SKM-1 treated with dmso at 0.1 percent for 144 hours (cell line): Measurements from ENCODE around the gene TRPT1.

ENCODE experiments used
- DNase-seq: peaks from one replicate; lab custom pipeline; 2025; ENCODE audit not compliant: unreplicated experiment; lab: John Stamatoyannopoulos, UW

Gene TRPT1

GRCh38 chr11:64210301-64211020, 15.5 kb downstream of the TRPT1 start:
- no peak for DNase-seq

GRCh38 chr11:64209563-64209843, 16.5 kb downstream of the TRPT1 start:
- no peak for DNase-seq

GRCh38 chr11:64208796-64209562, 17.0 kb downstream of the TRPT1 start:
- DNase-seq: no peak

- DNase-seq: no peak
These were observed 17.7 kb downstream of the TRPT1 start for GRCh38 chr11:64208086-64208795.

GRCh38 chr11:64207256-64208085, 18.5 kb downstream of the TRPT1 start:
- DNase-seq: peak; percentile 84

DNA sequence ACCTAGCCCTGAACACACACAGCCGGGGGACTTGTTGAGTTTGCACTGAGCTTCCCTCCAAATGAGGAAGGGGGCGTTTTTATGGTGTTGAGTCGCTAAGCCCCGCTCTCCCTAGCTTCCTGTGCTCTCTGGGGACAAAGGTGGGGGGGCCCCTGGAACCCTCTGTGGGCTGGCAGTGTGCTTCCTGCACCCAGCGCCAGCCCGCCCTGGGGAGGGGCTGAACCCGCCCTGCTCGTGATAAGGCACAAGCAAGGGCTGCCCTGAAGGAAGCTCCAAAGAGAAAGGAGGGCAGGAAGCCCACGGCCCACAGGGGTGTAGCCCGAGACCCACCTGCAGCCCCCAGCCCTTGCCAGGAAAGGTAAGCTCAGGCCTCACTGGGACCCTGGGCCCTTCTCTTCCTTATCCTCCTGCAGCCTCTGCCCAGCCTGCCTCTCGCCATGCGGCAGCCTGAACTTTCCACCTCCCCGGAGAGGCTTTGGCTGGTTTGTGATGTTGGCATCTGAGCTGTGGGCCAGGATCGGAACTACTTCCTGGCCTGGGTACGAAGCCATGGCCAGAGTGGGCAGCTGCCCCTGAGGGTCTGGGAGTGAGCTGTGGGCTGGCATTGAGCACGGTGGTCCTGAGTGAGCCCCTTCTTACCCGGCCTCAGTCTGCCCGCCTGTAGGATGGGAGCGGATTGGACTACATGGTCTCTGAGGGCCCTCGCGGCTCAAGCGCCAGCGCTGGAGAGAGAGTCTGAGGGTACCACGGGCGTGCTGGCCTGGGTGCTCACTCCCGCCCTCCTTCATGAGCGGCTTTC, 19.3 kb downstream of the TRPT1 start, which contains the start of gene FERMT3:
TSS of gene FERMT3 (plus strand) at position 265 of the 799 bp plus-strand sequence. CDS start 644 bp downstream, outside the sequence.
- DNase-seq: peak; percentile 72

DNA sequence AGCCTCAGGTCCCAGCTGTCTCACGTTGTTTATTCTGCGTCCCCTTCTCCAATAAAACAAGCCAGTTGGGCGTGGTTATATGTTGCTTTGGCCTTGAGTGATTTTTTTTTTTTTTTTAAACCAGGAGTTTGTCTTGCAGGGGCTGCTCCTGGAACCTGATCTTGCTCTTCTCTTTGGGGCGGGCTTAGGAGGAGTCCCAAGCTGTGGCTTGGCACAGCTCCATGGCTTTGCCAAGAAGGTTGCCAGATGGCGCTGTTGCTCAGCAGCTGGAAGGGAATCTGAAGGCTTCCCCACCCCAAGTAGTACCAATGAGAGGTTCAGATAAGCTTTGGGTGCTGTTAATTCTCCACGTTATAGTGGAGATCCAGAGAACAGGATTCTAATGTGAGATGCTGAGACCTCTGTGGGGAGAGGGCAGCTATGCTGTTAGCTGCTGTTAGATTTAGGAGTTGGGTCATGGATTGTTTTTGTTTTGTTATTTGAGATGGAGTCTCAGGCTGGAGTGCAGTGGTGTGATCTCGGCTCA, 21.5 kb downstream of the TRPT1 start:
- DNase-seq: peak; percentile 43

DNA sequence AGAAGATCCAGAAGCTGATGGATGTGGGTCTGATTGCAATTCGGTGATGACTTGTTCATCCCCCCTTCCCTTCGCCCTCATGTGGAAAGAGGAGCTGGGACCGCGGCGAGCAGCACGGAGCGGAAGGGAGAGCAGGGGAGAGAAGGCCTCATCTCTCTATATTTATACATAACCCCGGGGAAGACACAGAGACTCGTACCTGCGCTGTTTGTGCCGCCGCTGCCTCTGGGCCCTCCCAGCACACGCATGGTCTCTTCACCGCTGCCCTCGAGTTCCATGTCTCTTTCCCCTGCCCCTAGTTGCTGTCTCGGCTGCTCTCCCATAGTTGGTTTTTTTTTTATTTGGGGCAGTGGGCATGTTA, 21.9 kb downstream of the TRPT1 start:
- DNase-seq: no peak

DNA sequence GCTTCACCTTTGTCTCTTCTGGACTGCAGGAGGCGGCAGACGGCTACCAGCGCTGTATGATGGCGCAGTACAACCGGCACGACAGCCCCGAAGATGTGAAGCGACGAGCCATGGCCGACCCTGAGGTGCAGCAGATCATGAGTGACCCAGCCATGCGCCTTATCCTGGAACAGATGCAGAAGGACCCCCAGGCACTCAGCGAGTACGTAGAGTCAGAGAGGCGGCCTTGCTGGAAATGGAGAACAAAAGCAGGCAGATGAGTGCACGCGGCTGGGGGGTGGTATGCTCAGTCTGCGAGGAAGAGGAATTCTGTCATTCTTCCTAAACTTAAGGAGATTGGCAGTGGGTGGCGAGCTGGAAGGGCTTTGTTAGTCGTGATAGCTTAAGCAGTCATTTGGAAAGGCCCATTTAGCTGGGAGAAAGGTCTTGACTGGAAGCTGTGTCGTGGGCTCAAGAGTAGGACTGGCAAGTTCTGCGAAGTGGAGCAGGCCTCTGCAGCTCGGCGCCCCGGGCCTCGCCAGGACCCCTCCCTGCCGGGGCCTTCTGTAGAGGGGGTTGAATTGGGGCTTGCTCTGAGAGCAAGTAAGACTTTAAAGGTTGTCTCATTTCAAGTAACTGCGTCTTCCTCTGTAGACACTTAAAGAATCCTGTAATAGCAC, 22.4 kb downstream of the TRPT1 start:
- DNase-seq: no peak

DNA sequence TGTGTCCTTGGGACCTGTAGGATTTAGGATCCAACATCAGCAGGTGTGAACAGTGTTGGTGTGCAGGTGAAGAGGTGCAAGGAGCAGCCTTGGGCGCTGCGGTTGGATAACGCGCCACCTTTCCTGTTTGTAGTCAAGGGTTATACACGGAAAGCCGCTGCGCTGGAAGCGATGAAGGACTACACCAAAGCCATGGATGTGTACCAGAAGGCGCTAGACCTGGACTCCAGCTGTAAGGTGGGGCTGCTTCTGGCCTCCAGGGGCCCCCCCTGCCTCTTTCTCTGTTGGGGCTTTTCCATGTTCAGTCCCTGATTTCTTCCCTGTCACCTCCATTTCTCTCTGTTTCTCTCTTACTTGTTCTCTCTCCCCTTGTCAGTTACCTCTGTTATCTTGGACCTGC, 23.0 kb downstream of the TRPT1 start:
- no peak for DNase-seq

DNA sequence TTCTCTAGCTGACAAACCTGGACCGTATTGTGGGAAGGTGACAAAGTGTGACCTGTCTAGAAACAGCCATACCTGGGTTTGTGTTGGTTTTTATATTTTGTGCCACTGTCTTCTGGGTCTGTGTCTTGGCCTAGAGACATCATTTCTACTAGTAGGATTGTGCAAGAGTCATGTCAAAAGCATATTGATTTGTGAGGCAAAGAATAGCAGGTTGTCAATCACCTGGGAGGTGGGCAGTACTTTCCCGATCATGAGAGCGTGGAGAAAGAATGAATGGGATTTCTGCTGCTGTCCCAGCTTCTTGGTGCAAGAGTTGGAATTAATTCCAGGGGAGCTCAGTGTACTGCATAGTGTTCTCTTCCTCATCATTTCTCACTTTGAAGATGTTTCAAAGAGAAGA, 24.4 kb downstream of the TRPT1 start:
- no peak for DNase-seq

- no peak for DNase-seq
These were observed 27.5 kb downstream of the TRPT1 start for GRCh38 chr11:64198511-64198910.

DNA sequence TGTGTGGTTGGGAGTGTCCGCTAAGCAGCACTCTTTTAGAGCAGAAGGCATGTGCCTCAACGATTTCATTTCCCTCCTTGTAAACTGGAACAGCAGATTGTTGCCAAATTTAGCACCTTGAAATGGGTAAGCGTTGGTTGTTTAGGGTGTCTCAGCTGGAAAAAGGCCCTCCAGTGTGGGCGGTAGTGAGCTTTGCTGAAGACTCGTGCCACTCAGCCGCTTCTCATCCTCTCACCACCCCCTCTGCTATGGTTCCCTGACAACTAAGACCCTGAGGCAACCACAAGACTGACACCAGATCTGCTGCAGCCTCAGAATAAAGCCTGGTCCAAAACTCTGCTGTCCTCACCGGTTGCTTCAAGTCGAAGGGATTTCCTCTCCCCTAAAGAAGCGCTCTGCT, 29.4 kb downstream of the TRPT1 start:
- no peak for DNase-seq

GRCh38 chr11:64192434-64192833, 33.6 kb downstream of the TRPT1 start:
- DNase-seq: no peak

DNA sequence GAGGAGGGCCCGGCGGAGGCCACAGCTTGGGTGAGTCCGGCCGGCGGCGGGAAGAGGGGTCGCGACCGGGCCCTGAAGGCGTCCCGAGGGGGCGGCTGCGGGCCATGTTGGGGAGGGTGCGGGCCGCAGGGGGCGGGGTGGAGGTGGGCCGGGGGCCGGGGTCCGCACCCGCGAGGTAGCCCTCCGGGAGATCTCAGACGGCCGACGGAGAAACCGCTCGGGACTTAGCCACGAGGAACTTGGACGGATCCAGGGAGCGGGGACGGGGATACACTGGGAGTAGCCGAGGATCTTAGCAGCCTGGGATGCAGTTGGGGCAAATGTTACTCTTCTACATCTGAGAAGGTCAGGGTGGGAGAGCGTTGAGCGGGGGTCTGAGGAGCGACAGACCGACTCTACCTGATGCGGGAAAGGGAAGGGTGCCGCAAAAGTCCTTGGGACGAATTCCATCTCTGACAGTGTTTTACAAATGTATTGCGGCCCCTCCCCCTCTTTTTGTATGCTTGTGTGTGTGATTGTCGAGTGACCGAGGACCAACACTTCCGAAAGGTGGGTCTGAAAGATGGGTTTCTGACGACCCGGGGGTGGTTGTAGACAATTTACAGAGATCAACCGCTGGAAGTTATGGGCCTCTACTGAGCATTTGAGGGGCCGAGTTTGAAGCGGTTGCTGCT, 39.4 kb downstream of the TRPT1 start:
- no peak for DNase-seq

GRCh38 chr11:64185693-64186491, 40.1 kb downstream of the TRPT1 start, which contains the start of gene STIP1:
Gene STIP1, plus strand, starts transcription at chr11:64186171. Its CDS starts 91 bp downstream, at chr11:64186262.
- DNase-seq: peak; percentile 100

DNA sequence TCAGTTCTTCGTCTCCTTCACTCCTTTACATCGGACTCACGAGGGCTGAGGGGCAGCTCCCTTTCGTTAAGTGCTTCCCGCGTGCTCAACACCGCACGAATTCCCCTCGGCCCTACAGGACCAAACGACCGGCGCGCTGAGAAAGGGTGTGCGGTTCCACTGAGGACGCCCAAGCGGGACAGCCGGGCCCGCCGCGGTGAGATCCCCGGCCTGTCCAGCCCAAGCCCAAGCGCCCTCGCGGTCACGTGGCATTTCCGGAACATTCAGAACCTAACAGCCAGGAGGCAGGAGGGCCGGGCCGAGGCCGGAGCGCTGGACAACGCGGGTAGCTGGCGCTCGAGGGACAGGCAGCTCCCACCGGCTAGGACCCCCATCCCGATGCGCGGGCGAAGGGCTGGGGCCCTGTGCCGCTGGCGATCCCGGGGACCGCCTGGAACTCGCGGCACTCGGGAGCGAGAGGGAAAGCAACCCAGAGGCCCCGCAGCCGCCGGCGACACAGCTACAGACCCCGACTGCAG, 40.8 kb downstream of the TRPT1 start:
- DNase-seq: peak; percentile 69

GRCh38 chr11:64183890-64184289, 42.1 kb downstream of the TRPT1 start:
- no peak for DNase-seq
